ENCODE data around the gene PLCB2.

PLCB2 gene

DNA sequence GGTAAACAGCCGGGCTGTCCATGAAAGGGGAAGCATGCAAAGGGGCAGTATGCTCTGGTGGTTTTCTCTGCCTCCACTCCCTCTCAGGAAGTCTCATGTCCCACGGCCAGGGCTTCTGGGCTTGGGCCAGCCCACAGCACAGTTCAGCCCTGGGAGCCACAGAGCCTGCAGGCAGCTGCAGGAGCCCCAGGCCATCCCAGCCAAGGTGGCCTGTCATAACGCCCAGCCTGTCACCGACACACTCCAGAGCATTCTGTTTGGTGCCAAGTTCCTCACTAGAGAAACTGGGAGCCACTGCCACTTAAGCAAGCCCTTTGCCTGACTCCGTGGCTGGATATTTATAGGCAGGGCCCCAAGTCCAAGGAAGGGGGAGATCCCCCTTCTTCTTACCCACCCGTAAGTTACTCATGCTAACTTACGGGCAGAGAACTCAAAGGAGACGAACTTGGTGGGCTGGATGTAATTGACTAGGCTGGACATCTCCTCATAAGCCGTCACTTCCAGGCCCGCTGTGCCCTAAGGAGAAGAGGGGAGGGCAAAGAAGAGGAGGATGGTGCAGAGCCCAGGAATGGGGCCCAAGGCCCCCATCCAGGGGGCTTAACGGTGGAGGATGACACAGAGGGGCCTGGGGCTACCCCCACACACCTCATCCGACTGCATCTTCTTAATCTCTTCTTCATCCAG, 11.7 kb downstream of the PLCB2 start:
- no peaks in the 10 kb centered on the region for H3K4me1 ChIP-seq (ENCODE audit: insufficient read depth, low read length)
- ATAC-seq (ENCODE audit: insufficient read depth, low read depth): no peak
- H3K9ac ChIP-seq (ENCODE audit: low read depth, low read length): no peak overlapping the region
- no peak overlapping the region for H2AFZ ChIP-seq (ENCODE audit: low read depth, low read length)
- H3K4me3 ChIP-seq (ENCODE audit: low read depth in 1 of 2, low read length in 2 of 2): no peak overlapping the region
- H3K27me3 ChIP-seq (ENCODE audit: insufficient read depth, low read length, poor library complexity): no peaks in the 10 kb centered on the region
- peaks cover 13% of the 10 kb centered on the region for H3K36me3 ChIP-seq (ENCODE audit: insufficient read depth, low read length)
- no peaks in the 10 kb centered on the region for H3K79me2 ChIP-seq (ENCODE audit: insufficient read depth, low read length)
- no peak overlapping the region for H3K27ac ChIP-seq (ENCODE audit: low read length)
- no peak for DNase-seq
- H3K9me3 ChIP-seq (ENCODE audit: insufficient read depth, low read length, severe bottlenecking): no peaks in the 10 kb centered on the region
- no peak for TF ChIP-seq EZH2 (IDR thresholded peaks at IDR 0.05; ENCODE audit: borderline replicate concordance, low read depth, low read length, severe bottlenecking)
- TF ChIP-seq, protein P1, sequence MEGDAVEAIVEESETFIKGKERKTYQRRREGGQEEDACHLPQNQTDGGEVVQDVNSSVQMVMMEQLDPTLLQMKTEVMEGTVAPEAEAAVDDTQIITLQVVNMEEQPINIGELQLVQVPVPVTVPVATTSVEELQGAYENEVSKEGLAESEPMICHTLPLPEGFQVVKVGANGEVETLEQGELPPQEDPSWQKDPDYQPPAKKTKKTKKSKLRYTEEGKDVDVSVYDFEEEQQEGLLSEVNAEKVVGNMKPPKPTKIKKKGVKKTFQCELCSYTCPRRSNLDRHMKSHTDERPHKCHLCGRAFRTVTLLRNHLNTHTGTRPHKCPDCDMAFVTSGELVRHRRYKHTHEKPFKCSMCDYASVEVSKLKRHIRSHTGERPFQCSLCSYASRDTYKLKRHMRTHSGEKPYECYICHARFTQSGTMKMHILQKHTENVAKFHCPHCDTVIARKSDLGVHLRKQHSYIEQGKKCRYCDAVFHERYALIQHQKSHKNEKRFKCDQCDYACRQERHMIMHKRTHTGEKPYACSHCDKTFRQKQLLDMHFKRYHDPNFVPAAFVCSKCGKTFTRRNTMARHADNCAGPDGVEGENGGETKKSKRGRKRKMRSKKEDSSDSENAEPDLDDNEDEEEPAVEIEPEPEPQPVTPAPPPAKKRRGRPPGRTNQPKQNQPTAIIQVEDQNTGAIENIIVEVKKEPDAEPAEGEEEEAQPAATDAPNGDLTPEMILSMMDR (IDR thresholded peaks at IDR 0.05; ENCODE audit: borderline replicate concordance, extremely low read depth, low read length, poor library complexity, severe bottlenecking): no peak
- H4K20me1 ChIP-seq (ENCODE audit: insufficient read depth, low read length): no peaks in the 10 kb centered on the region
- H3K4me2 ChIP-seq (ENCODE audit: insufficient read depth, low read length): no peak overlapping the region

GRCh38 chr15:40295297-40295696, 12.4 kb downstream of the PLCB2 start:
- H3K4me3 ChIP-seq (ENCODE audit: low read depth in 1 of 2, low read length in 2 of 2): no peak overlapping the region
- no peak overlapping the region for H3K9ac ChIP-seq (ENCODE audit: low read depth, low read length)
- H3K27me3 ChIP-seq (ENCODE audit: insufficient read depth, low read length, poor library complexity): no peaks in the 10 kb centered on the region
- H4K20me1 ChIP-seq (ENCODE audit: insufficient read depth, low read length): no peaks in the 10 kb centered on the region
- peaks cover 6% of the 10 kb centered on the region; the same call in 1 of the 2 replicates for H3K36me3 ChIP-seq (ENCODE audit: insufficient read depth, low read length)
- DNase-seq (no peak), ATAC-seq (ENCODE audit: insufficient read depth, low read depth) (no peak)
- no peak overlapping the region for H3K27ac ChIP-seq (ENCODE audit: low read length)
- no peak overlapping the region for H3K4me2 ChIP-seq (ENCODE audit: insufficient read depth, low read length)
- H2AFZ ChIP-seq (ENCODE audit: low read depth, low read length): no peak overlapping the region
- TF ChIP-seq EZH2 (IDR thresholded peaks at IDR 0.05; ENCODE audit: borderline replicate concordance, low read depth, low read length, severe bottlenecking): no peak
- TF ChIP-seq, protein P1 (IDR thresholded peaks at IDR 0.05; ENCODE audit: borderline replicate concordance, extremely low read depth, low read length, poor library complexity, severe bottlenecking): no peak
- no peaks in the 10 kb centered on the region for H3K79me2 ChIP-seq (ENCODE audit: insufficient read depth, low read length)
- H3K4me1 ChIP-seq (ENCODE audit: insufficient read depth, low read length): no peaks in the 10 kb centered on the region
- H3K9me3 ChIP-seq (ENCODE audit: insufficient read depth, low read length, severe bottlenecking): no peaks in the 10 kb centered on the region

DNA sequence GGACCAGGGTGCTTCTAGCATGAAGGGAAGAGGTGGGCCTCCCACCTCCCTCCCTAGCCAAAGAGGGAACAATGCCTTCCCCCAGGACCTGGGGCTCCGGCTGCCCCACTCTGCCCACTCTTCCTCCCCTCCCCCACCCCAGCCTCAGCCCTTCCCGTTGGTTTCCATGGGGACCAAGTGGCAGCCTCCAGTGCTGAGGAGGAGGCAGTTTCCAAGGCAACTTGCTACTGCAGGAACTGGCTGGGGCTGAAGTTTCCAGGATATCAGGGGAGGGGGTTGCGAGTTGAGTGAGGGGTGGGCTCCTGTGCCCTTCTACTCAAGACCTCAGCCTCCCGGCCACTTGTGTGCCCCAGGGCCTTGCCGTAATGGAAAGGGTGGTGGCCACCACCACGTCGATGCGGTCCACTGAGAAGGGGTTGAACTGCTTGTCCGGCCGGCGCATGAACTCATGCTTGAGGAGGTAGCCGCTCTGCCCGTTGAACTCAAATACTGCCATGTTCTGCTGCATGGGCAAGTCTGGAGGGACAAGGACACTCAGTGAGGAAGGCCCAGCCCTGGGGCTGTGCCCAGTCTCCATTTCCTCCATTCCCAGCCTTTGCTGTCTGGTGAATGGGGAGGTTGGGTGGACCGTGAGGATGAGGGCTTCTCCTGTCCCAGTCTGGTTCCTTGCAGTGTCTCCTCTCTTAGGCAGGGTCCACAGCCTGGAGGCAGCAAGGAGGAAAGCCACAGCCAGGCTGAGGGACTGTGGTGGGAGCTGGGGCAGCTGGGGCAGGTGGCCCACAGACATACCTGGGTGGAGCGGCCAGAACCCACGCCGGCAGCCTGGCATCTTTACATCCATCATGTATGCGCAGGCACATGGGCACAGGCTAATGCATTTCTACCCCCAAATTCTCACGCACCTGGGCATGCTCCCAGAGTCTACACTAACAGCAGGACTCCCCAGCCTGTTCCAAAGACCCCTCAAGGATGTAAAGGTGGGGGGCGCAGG, 13.5 kb downstream of the PLCB2 start:
- TF ChIP-seq EZH2 (IDR thresholded peaks at IDR 0.05; ENCODE audit: borderline replicate concordance, low read depth, low read length, severe bottlenecking): no peak
- TF ChIP-seq, protein P1 (IDR thresholded peaks at IDR 0.05; ENCODE audit: borderline replicate concordance, extremely low read depth, low read length, poor library complexity, severe bottlenecking): no peak
- Histone ChIP-seq H3K27me3 (ENCODE audit: insufficient read depth, low read length, poor library complexity) (no peaks in the 10 kb centered on the region), H2AFZ (ENCODE audit: low read depth, low read length) (no peak overlapping the region), H3K9me3 (ENCODE audit: insufficient read depth, low read length, severe bottlenecking) (no peaks in the 10 kb centered on the region), H3K27ac (ENCODE audit: low read length) (no peak overlapping the region), H3K4me2 (ENCODE audit: insufficient read depth, low read length) (no peak overlapping the region), H3K4me1 (ENCODE audit: insufficient read depth, low read length) (no peaks in the 10 kb centered on the region), H4K20me1 (ENCODE audit: insufficient read depth, low read length) (no peaks in the 10 kb centered on the region), H3K9ac (ENCODE audit: low read depth, low read length) (no peak overlapping the region), H3K4me3 (ENCODE audit: low read depth in 1 of 2, low read length in 2 of 2) (no peak overlapping the region), H3K36me3 (ENCODE audit: insufficient read depth, low read length) (peaks cover 6% of the 10 kb centered on the region; the same call in 1 of the 2 replicates), H3K79me2 (ENCODE audit: insufficient read depth, low read length) (no peaks in the 10 kb centered on the region)
- DNase-seq (no peak), ATAC-seq (ENCODE audit: insufficient read depth, low read depth) (no peak)
